Measurements from ENCODE around the gene PPP1R13L. TPM values are rescaled to one million over a fixed set of nuclear protein-coding genes. Genes with fewer than 3 reads are reported as not detected.

The PPP1R13L gene
- total and polyA plus RNA-seq, 5 donors: 100 to 161 (median 141) TPM

GRCh38 chr19:45406226-45407090, 1.6 kb upstream of the PPP1R13L start, which contains the start of gene POLR1G:
Gene POLR1G, plus strand, starts transcription at chr19:45406644. Its CDS starts 53 bp downstream, at chr19:45406697.
- Histone ChIP-seq H3K4me3 (ENCODE audit: low read length) (peak within 1 kb of the TSS; percentile 56), H3K9me3 (ENCODE audit: control insufficient read depth, low read length) (no peaks in the 10 kb centered on the region), H3K4me1 (ENCODE audit: control insufficient read depth, insufficient read depth, low read length) (no peaks in the 10 kb centered on the region), H3K27me3 (ENCODE audit: control insufficient read depth, insufficient read depth) (no peaks in the 10 kb centered on the region), H3K27ac (ENCODE audit: low read length) (peak within 1 kb of the TSS; percentile 74)
- intact Hi-C loops (cut with DNase I): no loop called here
- WGBS: under 1% methylated on average over 51 of the region's 51 CpGs
- ATAC-seq (peak; percentile 66 to 67), DNase-seq (peak; percentile 81 to 90 (median 88))

GRCh38 chr19:45405435-45406225, 761 bp upstream of the PPP1R13L start:
- Histone ChIP-seq H3K4me3 (ENCODE audit: low read length) (peak overlapping the region; percentile 56), H3K4me1 (ENCODE audit: control insufficient read depth, insufficient read depth, low read length) (no peaks in the 10 kb centered on the region), H3K27ac (ENCODE audit: low read length) (peak overlapping the region; percentile 74), H3K9me3 (ENCODE audit: control insufficient read depth, low read length) (no peaks in the 10 kb centered on the region), H3K27me3 (ENCODE audit: control insufficient read depth, insufficient read depth) (no peaks in the 10 kb centered on the region)
- ATAC-seq (peak; percentile 78 to 82), DNase-seq (peak; percentile 92 to 96 (median 95))
- intact Hi-C loops (cut with DNase I): no loop called here
- WGBS: under 1% methylated on average over 48 of the region's 48 CpGs

GRCh38 chr19:45403781-45404556, 900 bp downstream of the PPP1R13L start:
- Histone ChIP-seq H3K9me3 (ENCODE audit: control insufficient read depth, low read length) (no peaks in the 10 kb centered on the region), H3K27me3 (ENCODE audit: control insufficient read depth, insufficient read depth) (no peaks in the 10 kb centered on the region), H3K4me3 (ENCODE audit: low read length) (peak overlapping the region; percentile 56), H3K4me1 (ENCODE audit: control insufficient read depth, insufficient read depth, low read length) (no peaks in the 10 kb centered on the region), H3K27ac (ENCODE audit: low read length) (peak overlapping the region; percentile 74)
- intact Hi-C loops (cut with DNase I): no loop called here
- DNase-seq (peak; percentile 57 to 88 (median 85)), ATAC-seq (peak; percentile 7 to 17)
- 25% methylated on average over 25 of the region's 25 CpGs for WGBS

- WGBS: 40% methylated on average over 4 of the region's 4 CpGs
- DNase-seq: no peak
- no peak overlapping the region for H3K4me3 ChIP-seq (ENCODE audit: low read length)
- no peak for ATAC-seq
- H3K9me3 ChIP-seq (ENCODE audit: control insufficient read depth, low read length): no peaks in the 10 kb centered on the region
- peak overlapping the region; percentile 74 for H3K27ac ChIP-seq (ENCODE audit: low read length)
- intact Hi-C loops (cut with DNase I): no loop called here
- no peaks in the 10 kb centered on the region for H3K27me3 ChIP-seq (ENCODE audit: control insufficient read depth, insufficient read depth)
- H3K4me1 ChIP-seq (ENCODE audit: control insufficient read depth, insufficient read depth, low read length): no peaks in the 10 kb centered on the region
These were observed 1.6 kb downstream of the PPP1R13L start for GRCh38 chr19:45403272-45403671.

GRCh38 chr19:45402298-45403061, 2.4 kb downstream of the PPP1R13L start:
- no peaks in the 10 kb centered on the region for H3K27me3 ChIP-seq (ENCODE audit: control insufficient read depth, insufficient read depth)
- H3K9me3 ChIP-seq (ENCODE audit: control insufficient read depth, low read length): no peaks in the 10 kb centered on the region
- intact Hi-C loops (cut with DNase I): no loop called here
- H3K27ac ChIP-seq (ENCODE audit: low read length): peak overlapping the region; percentile 74
- no peaks in the 10 kb centered on the region for H3K4me1 ChIP-seq (ENCODE audit: control insufficient read depth, insufficient read depth, low read length)
- WGBS: 19% methylated on average over 40 of the region's 40 CpGs
- peak overlapping the region; percentile 6 for H3K4me3 ChIP-seq (ENCODE audit: low read length)
- DNase-seq (peak; percentile 64 to 85 (median 79)), ATAC-seq (peak in 1 of 2 donors; percentile 2)

- DNase-seq (no peak), ATAC-seq (no peak)
- WGBS: 93% methylated on average over 6 of the region's 6 CpGs
- no peak overlapping the region for H3K4me3 ChIP-seq (ENCODE audit: low read length)
- no peaks in the 10 kb centered on the region for H3K9me3 ChIP-seq (ENCODE audit: control insufficient read depth, low read length)
- no peaks in the 10 kb centered on the region for H3K4me1 ChIP-seq (ENCODE audit: control insufficient read depth, insufficient read depth, low read length)
- no peaks in the 10 kb centered on the region for H3K27me3 ChIP-seq (ENCODE audit: control insufficient read depth, insufficient read depth)
- H3K27ac ChIP-seq (ENCODE audit: low read length): no peak overlapping the region
- intact Hi-C loops (cut with DNase I): no loop called here
These were observed 3.1 kb downstream of the PPP1R13L start for GRCh38 chr19:45401815-45402214.

- H3K4me3 ChIP-seq (ENCODE audit: low read length): no peak overlapping the region
- 85% methylated on average over 6 of the region's 6 CpGs for WGBS
- DNase-seq: no peak
- no peaks in the 10 kb centered on the region for H3K4me1 ChIP-seq (ENCODE audit: control insufficient read depth, insufficient read depth, low read length)
- H3K27me3 ChIP-seq (ENCODE audit: control insufficient read depth, insufficient read depth): no peaks in the 10 kb centered on the region
- H3K9me3 ChIP-seq (ENCODE audit: control insufficient read depth, low read length): no peaks in the 10 kb centered on the region
- no peak for ATAC-seq
- H3K27ac ChIP-seq (ENCODE audit: low read length): peak overlapping the region; percentile 5
- intact Hi-C loops (cut with DNase I): no loop called here
These were observed 4.7 kb downstream of the PPP1R13L start for GRCh38 chr19:45400192-45400591.

GRCh38 chr19:45395821-45396617, 8.8 kb downstream of the PPP1R13L start:
- Histone ChIP-seq H3K4me3 (ENCODE audit: low read length) (no peak overlapping the region), H3K27me3 (ENCODE audit: control insufficient read depth, insufficient read depth) (no peaks in the 10 kb centered on the region), H3K27ac (ENCODE audit: low read length) (no peak overlapping the region), H3K4me1 (ENCODE audit: control insufficient read depth, insufficient read depth, low read length) (no peaks in the 10 kb centered on the region), H3K9me3 (ENCODE audit: control insufficient read depth, low read length) (no peaks in the 10 kb centered on the region)
- WGBS: 72% methylated on average over 59 of the region's 59 CpGs
- ATAC-seq (no peak), DNase-seq (no peak)
- intact Hi-C loops (cut with DNase I): no loop called here

- intact Hi-C loops (cut with DNase I): no loop called here
- no peak overlapping the region for H3K27ac ChIP-seq (ENCODE audit: low read length)
- H3K4me1 ChIP-seq (ENCODE audit: control insufficient read depth, insufficient read depth, low read length): no peaks in the 10 kb centered on the region
- WGBS: 92% methylated on average over 21 of the region's 21 CpGs
- ATAC-seq (peak; percentile 9 to 17), DNase-seq (no peak)
- H3K27me3 ChIP-seq (ENCODE audit: control insufficient read depth, insufficient read depth): no peaks in the 10 kb centered on the region
- H3K4me3 ChIP-seq (ENCODE audit: low read length): no peak overlapping the region
- no peaks in the 10 kb centered on the region for H3K9me3 ChIP-seq (ENCODE audit: control insufficient read depth, low read length)
These were observed 12.8 kb downstream of the PPP1R13L start for GRCh38 chr19:45391871-45392665.
